Neural cell (in vitro differentiated cells): ENCODE data around the gene LTBP1.

Experiments used
- CTCF ChIP-seq: fragments of 450-650 bp; IDR thresholded peaks from 2 replicates; pipeline ENCODE4 v1.5.1; 2014; ENCODE audit warnings: antibody characterized with exemption, mild to moderate bottlenecking, moderate library complexity; ENCODE audit not compliant: poor library complexity, severe bottlenecking
- EP300 ChIP-seq: fragments of 450-650 bp; conservative IDR thresholded peaks from 2 replicates; pipeline ENCODE4 v1.6.1; 2014; ENCODE audit warnings: antibody characterized with exemption, mild to moderate bottlenecking, moderate library complexity; ENCODE audit not compliant: poor library complexity, severe bottlenecking
- EZH2 ChIP-seq: fragments of 200-600, 300-800 bp; shearing (Covaris generic), sonication (generic); IDR thresholded peaks from 2 replicates; pipeline ENCODE4 v1.6.1; 2014; ENCODE audit warnings: antibody characterized with exemption, low read length, borderline replicate concordance, mild to moderate bottlenecking; ENCODE audit not compliant: insufficient read depth, poor library complexity, severe bottlenecking
- POLR2AphosphoS5 ChIP-seq: IDR thresholded peaks from 2 replicates; pipeline ENCODE4 v1.6.1; 2012
- RAD21 ChIP-seq: fragments of 450-650 bp; conservative IDR thresholded peaks from 2 replicates; pipeline ENCODE4 v1.6.1; 2014; ENCODE audit warnings: antibody characterized with exemption, mild to moderate bottlenecking, moderate library complexity

DNA sequence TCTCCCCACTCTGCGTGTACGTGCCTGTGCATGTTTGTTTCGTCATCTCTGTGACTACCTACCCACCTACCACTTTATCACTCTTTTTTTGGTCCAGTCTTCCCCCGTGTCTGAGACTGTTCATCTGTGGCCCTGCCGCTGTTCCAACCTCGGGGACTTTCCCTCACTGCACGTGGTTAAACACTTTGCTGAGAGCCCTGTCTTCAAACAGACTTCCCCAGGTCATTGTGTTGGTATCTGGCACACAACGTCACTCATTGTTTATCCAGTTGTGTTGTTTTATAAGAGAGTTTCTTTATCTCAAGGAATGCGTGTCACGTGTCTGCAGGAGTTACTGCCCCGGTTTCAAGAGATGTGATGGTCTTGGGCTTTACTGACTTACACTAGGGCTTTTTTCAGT is 267.7 kb downstream of the LTBP1 start:
- TF ChIP-seq CTCF (no peak), POLR2AphosphoS5 (no peak), EP300 (no peak), EZH2 (no peak), RAD21 (no peak)
